UCSD-AML1 (cell line): ENCODE results near the gene F7.

Experiments used
- DNase-seq: peaks from one replicate; lab custom pipeline; 2025; ENCODE audit not compliant: unreplicated experiment; lab: John Stamatoyannopoulos, UW

Gene F7

DNA sequence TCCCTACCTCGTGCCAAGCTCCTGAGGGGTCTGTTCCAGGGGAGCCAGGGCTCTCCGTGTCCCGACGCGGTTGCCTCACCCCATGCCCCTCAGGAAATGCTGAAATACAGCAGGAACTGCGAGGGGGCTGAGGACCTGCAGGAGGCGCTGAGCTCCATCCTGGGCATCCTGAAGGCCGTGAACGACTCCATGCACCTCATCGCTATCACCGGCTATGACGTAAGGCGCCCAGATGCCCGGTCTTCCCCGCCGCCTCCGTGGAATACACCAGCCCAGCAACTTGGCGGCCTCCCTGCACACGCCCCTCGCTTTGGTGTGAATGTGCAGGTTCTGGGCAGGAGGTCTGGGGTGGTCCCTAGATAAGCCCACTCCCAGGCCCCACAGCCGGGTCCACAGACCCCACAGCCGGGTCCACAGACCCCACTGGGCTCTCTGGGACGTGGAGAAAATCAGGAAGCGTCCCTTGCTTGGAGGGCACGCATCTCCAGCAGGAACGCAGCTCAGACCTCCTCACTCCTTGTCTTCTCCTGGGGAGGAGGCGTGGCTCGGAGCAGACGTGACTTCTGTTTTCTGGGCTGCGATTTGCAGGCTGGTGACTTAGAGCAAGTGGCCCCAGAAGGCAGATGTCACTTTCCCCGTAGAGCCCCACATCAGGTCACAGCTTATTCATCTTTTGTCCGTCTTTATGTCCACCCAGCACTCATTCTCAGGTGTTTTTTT is 19.4 kb upstream of the F7 start:
- no peak for DNase-seq

GRCh38 chr13:113086991-113087922 is 18.3 kb upstream of the F7 start:
- DNase-seq, result no peak

DNA sequence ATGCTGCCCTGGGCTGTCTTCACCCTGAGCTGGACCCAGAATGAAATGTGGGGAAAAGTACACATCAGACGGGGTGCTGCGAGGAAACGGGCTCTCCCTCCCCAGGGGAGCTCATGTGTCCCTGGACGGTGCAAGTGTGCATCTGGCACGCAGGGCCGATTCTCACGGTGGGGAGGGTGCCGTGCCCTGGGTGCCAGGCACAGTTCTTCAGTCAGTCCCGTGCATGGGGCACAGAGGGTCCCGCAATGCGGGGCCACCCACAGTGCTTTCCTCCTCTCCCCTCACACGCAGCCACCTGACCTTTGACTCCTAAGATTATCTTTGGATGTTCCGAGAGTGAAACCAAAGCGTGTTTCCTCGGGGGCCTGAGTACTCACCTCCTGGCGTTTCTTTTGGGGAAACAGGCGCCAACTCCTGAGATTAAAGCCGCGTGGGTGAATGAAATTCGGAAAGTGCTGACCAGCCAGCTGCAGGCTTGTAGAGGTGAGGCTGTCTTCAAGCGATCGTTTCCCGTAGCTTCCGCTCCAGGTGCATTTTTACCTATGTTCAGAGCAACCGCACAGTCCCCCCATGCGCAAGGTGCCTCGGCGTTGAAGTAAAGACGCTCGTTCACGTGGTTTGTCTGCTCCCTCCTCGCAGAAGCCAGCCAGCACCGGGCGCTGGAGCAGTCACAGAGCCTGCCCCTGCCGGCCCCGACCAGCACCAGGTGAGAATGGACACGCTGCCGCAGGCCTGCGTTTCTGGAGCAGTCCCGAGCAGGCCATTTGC is 17.5 kb upstream of the F7 start:
- DNase-seq, result no peak

GRCh38 chr13:113088691-113089020 is 16.9 kb upstream of the F7 start:
- DNase-seq, result no peak

DNA sequence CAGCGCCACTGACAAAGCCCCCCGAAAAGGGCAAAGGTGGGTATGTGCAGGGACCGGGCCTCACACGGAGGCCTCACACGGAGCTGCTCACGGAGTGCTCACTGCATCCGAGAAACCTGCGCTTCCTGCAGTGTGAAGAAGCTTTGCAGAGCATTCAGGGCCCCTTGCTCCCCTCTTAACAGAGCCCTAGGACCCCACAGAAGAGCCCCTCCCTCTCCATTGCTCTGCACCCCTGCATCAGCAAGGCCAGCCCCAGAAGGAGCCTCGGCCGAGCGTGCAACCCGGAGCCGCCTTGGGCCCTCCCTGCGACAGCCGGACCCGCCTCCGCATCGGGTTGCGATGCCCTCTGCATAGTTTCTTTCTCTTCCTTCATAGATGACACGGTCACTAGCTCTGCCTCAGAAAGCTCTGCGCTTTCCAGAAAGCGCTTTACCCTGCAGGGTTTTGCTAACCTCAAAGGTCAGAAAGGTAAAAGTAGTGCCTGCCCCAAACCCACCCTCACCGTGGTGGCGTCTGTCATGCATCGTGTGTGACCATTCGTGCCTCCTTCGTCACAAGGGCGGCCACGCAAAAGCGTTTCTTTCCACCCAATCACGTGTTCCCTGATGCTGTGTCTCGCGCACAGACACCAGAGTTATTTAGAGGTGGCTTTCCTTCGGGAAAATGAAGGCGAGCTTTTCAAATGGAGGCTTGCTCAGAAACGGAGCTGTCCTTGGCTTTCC is 15.7 kb upstream of the F7 start:
- DNase-seq, result no peak

GRCh38 chr13:113090415-113090770 is 15.2 kb upstream of the F7 start:
- DNase-seq, result no peak

- DNase-seq, result no peak
Measured at GRCh38 chr13:113090806-113091205, 14.8 kb upstream of the F7 start.

DNA sequence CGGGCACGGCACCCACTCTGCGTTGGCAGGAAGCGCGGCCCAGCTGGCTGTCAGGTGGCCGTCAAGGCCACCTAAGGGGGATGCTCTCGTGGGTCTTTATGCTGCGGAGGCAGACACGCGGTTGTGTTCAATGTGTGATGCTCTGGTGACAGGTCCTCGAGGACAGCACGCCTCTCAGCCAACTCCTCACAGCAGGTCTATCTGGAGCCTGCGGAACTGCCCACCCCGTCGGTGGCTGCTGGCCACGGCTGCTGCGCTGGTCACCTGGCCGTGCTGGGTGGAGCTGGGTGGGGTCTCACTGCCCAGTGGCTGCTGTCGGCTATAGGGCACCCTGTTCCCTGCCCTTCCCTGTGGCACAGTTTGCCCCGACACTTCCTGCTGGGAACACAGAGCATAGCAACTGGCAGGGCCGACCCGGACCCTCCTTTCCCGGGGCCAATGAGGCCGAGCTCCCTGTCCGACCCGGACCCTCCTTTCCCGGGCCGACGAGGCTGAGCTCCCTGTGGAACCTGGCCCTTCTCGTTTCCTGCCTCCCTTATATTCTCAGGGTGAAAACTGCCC is 14.3 kb upstream of the F7 start:
- no peak for DNase-seq

DNA sequence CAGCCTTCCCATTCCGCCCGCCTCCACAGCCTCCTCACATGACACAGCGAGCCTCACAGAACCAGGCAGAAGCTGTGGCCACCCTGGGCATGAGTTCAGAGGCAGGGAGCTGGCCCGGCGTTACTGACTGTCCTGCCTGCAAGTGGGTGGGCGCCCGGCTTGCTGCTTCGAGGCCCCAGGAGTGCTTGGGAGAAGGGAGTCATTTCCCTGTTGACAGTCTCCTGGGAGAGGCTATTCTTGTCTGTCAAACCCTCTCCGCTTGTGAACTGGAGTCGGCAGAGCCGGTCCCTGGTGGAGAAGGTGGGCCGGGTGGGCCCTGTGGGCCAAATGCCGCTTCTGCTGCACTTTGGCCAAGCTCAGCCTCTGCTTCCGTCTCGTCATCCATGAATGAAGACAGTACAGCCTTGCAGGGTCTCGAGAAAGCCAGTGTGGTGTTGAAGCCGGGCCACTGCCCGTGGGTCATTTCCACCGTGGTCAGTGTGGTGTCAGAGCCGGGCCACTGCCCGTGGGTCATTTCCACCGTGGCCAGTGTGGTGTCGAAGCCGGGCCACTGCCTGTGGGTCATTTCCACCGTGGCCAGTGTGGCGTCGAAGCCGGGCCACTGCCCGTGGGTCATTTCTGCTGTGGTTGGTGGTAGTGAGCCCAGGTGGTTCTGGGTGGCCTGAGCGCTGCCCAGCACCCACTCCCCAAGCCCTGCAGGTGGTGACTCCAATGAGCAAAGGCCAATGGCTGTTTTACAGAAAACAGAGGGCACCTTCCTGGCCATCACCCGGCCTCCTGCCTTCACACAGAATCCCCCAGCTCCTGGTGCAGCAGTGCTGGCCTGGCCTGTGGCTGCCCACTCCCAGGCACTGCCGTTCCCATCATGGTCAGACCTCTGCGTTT is 13.5 kb upstream of the F7 start:
- no peak for DNase-seq

GRCh38 chr13:113092776-113093579 is 12.6 kb upstream of the F7 start:
- DNase-seq, result no peak

DNA sequence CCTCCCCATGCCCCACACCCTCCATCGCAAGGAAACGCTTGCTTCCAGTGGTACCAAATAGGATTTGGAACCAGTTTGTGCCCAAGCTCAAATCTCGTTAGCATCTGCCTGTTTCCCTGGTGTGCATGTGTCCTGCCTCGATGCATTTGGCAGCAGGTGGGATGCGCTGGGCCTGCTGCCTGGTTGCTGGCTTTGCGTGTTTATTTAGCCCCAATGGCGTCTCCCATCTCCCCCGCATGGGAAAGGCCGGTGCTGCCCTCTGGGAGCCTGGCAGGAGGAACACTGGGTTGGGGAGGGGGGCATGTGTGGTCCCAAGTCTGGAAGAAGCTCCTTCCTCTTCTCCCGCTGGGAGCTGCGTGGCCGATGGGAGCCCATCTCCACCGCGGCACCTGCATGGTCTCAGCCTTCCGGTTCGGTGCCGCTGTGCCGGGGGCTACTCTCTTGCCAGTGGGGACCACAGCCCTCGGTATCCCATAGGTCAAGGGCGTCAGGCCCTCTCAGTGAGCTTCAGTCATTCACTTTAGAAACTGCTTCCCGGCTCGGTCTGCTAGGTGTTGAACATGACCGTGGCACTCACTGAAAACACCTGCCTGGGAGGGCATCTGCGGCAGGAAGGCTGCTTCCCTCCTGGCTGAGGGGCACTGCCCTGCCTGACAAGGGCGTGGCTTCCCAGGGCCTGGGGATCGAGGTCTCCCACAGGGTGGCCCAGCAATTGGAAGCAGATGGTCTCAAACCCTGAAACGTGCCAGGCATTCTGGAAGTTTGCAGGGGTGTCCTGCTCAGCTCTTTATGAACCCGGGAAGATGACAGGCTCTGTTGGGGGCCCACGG is 11.8 kb upstream of the F7 start:
- DNase-seq, result no peak

DNA sequence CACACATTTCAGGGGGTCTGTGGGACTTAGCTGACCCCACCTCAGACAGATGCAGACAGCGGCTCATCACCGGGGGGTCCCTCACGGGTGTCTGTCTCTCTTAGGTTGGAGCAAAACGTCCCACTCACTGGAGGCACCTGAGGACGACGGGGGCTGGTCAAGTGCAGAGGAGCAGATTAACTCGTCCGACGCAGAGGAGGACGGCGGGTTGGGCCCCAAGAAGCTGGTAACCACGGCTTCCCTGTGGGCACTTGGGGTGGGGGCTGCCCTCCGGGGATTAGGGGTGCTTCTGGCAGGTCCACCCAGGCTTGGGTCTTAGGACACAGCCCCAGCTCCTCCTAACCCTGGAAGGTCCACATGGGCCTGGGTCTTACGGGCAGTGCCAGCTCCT is 11.2 kb upstream of the F7 start:
- DNase-seq, result no peak

- no peak for DNase-seq
Measured at GRCh38 chr13:113095146-113096051, 10.2 kb upstream of the F7 start.

DNA sequence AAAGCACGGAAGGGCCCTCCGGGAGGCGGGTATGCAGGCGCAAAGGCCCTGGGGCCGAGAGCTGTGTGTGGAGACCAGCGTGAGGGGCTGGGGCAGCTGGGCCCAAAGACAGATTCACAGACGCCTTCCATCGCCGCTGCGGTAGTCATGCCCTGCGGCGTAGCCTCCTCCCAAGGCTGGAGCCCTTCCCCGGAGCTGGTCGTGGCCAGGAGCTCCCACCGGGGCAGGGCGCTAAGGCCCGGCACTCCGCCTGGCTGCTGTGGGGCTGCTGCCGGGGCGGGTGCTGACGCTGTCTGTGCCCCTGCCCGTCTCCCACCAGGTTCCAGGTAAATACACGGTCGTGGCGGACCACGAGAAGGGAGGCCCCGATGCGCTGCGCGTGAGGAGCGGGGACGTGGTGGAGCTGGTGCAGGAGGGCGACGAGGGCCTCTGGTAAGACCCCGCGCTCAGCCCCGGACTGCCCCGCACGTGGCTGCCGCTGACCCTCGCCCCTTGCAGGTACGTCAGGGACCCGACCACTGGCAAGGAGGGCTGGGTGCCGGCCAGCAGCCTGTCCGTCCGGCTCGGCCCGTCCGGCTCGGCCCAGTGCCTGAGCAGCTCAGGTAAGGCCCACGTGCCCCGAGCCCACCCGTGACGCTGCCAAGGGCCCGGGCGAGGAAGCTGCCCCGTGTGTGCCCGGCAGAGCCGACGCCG is 9.4 kb upstream of the F7 start:
- DNase-seq, result no peak

GRCh38 chr13:113096745-113097305 is 8.8 kb upstream of the F7 start:
- no peak for DNase-seq

- no peak for DNase-seq
Measured at GRCh38 chr13:113097651-113098050, 7.9 kb upstream of the F7 start.
